Fibroblast of villous mesenchyme (primary cell): Measurements from ENCODE around the gene TAGAP. TPM values are rescaled to one million over a fixed set of nuclear protein-coding genes. Genes with fewer than 3 reads are reported as not detected.
A peak's percentile ranks its signal among the peaks of the same experiment; 100 is the strongest.
"Not testable (repeated sequence)": the region's sequence is repeated elsewhere in the genome, so short reads cannot be mapped to it uniquely, and the experiment has no call there.

Source experiments
- DNase-seq: peaks from one replicate; pipeline ENCODE4 v3.0.0-alpha.2; 2010; ENCODE audit warnings: low read depth
- H3K4me3 ChIP-seq: 2 replicates; pipeline ENCODE4 v1.5.1; 2011; ENCODE audit warnings: low read depth, mild to moderate bottlenecking, low read length
- CTCF ChIP-seq: IDR thresholded peaks from 2 replicates; pipeline ENCODE4 v1.5.1; 2012; ENCODE audit warnings: low read depth, mild to moderate bottlenecking, low read length; ENCODE audit not compliant: insufficient read depth
- total RNA-seq: library from RNA; depleted of rRNA; stranded (reverse); fragments of >200 nt; gene quantifications from 2 replicates; pipeline ENCODE4 v1.2.3, GENCODE V29; 2012

The TAGAP gene
- total RNA-seq, 1 donor: not detected

GRCh38 chr6:159012201-159012600 is 32.6 kb downstream of the TAGAP start:
- peak; percentile 45 for DNase-seq
- TF ChIP-seq CTCF: no peak
- no peak overlapping the region for H3K4me3 ChIP-seq

GRCh38 chr6:159010037-159010612 is 34.7 kb downstream of the TAGAP start:
- not testable (repeated sequence) for DNase-seq, H3K4me3 ChIP-seq

DNA sequence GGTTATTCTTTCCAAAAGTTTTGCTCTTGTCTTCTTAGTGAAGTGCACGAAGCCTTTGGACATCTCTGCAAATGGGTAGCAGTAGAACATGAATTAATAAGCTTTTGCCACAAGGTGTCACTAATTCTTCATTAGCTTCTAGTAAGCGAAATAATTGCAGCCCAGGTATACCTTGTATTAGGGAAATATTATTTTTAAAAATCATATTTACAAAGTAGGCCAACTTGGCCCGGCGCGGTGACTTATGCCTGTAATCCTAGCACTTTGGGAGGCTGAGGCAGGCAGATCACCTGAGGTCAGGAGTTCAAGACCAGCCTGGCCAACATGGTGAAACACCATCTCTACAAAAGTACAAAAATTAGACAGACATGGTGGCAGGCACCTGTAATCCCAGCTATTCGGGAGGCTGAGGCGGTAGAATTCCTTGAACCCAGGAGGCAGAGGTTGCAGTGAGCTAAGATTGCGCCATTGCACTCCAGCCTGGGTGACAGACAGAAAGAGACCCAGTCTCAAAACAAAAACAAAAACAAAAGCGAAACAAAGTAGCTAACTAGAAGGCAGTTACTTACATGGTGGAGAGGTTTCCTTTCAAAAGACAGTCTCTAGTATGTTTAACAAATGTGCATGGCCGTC is 36.0 kb downstream of the TAGAP start:
- peak; percentile 47 for DNase-seq
- TF ChIP-seq CTCF: peak; percentile 49

GRCh38 chr6:159007510-159007909 is 37.3 kb downstream of the TAGAP start:
- H3K4me3 ChIP-seq: no peak overlapping the region
- no peak for DNase-seq
- no peak for TF ChIP-seq CTCF

More for the DNA sequence above, 36.0 kb downstream of the TAGAP start:
- no peak overlapping the region for H3K4me3 ChIP-seq

DNA sequence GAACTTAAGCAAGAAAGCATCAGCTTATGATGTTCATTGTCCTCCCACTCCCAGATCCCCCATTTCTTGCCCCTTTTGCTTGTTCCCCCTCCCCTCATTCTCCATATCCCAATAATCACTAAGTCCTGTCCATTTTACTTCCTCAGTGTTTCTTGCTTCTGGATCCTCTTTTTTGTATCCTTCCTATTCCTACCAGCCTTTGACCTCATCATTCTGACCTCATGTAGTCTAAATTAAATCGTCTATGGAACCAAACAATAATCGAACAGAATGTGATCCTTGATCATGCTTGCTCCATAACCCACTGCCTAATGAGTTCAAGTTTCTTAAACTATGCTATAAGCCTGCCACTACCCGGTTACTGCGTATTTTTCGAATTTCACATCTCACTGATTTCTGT is 39.4 kb downstream of the TAGAP start:
- DNase-seq: no peak
- no peak for TF ChIP-seq CTCF
- no peak overlapping the region for H3K4me3 ChIP-seq

GRCh38 chr6:159004592-159004991 is 40.2 kb downstream of the TAGAP start:
- TF ChIP-seq CTCF: no peak
- no peak overlapping the region for H3K4me3 ChIP-seq
- no peak for DNase-seq

- no peak for TF ChIP-seq CTCF
- peak; percentile 34 for DNase-seq
- H3K4me3 ChIP-seq: no peak overlapping the region
Observed at GRCh38 chr6:159002432-159003155, 42.2 kb downstream of the TAGAP start.
